ENCODE measurements around the gene MLANA.
"Not testable (repeated sequence)": the region's sequence is repeated elsewhere in the genome, so short reads cannot be mapped to it uniquely, and the experiment has no call there.

Gene MLANA

DNA sequence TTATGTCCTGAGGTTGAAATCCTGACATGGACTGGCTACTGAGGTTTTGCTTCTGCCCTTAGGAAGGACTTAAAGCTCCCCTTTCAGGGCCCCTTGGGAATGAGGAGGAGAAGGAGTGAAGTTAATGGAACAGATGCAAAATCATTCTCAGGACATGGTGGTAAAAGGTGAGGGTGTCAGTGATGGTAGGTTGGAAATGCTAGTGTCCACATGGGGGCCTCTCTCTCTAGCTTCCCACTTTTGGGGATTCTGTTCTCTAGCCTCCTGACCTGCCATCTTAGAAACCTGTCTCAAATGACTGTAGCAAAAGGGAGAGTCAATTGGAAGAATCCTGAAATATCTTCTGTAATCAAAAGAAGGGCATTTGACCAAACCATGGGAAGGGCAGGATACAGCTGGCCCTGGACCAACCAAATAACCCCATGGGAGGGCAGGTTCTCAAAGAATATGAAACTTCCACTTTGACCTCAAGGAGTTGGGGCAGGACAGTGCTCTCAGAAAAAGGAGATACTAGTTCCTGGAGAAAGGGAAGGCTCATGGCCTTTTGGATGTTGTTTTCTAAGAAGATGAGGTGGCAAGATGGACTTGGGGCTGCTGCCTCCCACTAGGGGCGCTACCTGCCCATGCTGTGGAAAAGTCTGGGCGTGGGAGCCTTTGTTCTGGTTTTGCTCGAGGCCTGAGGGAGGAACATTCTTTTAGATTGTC lies 21.2 kb upstream of the MLANA start:
- no peak for DNase-seq

DNA sequence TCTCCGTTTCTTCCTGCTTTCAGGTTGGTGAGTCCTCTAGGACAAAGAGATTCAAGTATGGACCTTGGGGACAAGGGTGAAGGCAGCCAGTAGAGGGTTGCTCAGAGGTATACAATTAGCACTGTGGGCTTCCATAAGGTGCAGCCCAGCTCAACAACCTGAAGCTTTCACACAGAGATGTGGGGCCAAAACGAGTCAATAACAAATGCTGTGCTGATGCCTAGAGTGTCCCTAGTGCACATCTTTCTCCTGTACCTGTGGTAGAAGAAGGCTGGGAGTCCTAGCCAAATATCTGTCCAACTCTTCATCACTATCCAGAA lies 20.7 kb upstream of the MLANA start:
- DNase-seq, result no peak

DNA sequence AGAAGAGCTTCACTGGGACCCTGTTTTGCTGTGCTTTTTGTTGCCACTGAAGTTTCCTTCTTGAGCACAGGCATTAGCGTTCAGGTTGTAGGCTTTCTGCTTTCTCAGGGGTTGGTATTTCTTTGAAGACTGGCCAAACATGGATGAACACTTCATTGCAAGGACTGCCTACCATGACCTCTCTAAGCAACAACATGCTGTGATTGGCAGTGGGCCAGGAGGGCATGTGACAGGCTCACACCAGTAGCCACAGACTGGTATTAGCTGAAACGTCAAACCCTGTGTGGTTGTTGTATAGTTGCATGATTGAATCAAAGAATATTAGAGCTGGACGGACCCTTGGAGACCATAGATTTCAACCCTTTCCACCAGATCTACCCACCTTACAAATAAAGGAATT lies 20.0 kb upstream of the MLANA start:
- peak in 4 of 58 donors; percentile 2 to 75 (median 4) for DNase-seq

DNA sequence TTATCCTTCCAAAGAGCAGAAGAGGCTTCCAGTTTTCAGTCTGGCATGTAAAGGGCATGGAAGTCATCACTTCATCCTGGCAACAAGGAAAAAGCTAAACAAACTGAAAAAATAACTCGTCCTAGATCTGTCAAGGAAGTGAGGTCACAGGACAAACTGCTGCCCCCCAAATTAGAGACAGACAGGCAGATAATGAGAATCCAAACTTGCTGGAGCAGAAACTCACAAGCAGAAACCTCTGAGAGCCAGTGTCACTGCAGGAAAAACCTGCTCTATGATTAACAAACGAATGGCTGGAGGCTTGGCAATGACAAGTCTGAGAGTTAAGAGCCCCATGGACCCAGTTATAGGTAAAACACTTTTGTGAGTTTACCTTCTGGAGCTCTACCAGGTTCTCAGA lies 18.9 kb upstream of the MLANA start:
- no peak for DNase-seq

DNA sequence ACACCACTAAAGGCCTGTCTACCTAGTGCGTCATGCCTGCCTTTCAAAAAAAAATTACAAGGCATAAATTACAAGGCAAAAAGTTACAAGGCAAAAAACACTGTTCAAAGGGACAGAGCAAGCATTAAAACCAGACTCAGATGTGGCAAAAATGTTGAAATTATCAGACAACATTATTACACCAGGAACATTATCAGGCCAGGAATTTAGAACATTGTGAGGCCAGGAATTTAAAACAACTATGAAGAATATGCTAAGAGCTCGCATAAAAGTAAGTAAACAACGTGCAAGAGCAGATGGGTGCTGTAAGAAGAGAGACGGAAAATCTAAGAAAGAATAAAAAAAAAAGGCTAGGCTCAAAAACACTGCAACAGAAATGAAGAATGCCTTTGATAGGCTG lies 18.2 kb upstream of the MLANA start:
- DNase-seq, result no peak

DNA sequence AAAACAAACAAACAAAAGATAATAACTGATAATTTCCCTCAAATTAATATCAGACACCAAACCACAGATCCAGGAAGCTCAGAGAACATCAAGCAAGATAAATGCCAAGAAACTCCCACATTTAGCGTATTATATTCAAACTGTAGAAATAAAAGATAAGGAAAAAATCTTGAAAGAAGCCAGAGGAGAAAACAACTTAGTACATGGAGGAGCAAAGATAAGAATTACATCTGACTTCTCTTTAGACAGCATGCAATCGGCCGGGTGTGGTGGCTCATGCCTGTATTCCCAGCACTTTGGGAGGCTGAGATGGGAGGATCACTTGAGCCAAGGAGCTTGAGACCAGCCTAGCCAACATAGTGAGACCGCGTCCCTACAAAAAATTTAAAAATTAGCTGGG lies 17.2 kb upstream of the MLANA start:
- no peak for DNase-seq

- DNase-seq, result no peak
Observed at GRCh38 chr9:5874048-5874447, 16.6 kb upstream of the MLANA start.

DNA sequence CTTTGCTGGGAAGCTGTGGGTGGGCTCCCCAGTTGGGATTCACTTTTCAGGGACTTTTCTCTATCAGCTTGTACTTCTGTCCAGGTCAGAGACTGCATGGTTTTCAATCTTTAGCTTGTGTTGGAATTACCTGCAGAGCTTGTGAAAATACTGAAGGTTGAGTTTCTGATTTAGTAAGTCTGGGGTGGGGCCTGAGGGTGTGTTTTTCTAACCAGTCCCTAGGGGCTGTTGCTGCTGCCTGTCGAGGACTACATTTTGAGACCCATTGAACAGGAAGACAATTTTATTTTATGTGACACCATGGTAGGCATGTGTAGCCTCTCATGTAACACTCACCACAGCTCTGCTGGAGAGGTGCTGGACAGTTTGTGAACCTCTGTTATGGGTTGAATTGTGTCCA lies 14.7 kb upstream of the MLANA start:
- no peak for DNase-seq

DNA sequence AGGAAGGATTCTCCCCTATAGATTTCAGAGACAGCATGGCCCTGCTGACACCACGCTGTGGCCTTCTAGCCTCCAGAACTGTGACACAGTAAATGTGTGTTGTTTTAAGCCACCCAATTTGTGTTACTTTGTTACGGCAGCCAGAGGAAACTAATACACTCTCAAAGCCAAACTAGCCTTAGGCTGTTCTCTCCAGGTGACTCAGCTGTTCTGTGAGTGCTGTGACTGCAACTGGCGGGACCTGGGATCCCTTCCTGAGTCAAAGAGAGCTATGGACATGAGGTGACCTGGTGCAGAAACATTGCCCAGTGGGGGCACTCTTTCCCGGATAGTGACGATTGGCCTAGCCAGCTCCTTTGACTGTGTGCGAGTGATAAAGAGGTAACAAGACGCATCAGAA lies 14.0 kb upstream of the MLANA start:
- DNase-seq, result no peak

DNA sequence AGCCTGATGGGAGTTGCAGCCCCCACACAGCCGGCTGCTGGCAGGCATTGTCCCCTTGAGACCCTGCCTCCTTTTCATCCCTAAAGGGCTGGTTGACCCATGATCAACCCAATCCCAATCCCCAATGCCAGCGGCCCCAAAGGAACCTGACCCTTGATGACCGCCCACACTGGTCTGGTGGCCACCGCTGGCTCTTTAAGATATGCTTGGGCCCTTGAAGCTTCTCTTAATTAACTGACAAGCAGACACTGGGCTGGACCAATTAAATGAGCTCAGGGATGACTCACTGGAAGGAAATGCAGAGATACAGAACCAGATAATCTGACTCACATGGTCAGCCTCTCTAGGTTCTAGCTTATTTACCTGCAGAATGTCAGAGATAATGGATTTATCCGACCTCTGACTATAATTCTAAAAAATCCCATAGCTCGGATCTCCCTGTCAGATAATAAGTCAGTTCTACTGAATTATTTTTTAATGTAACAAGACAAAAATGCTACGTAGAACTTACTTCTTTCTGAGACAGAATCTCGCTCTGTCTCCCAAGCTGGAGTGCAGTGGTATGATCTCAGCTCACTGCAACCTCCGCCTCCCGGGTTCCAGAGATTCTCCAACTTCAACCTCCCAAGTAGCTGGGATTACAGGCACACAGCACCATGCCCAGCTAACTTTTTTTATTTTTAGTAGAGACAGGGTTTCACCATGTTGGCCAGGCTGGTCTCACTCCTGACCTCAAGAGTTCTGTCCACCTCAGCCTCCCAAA lies 11.1 kb upstream of the MLANA start:
- DNase-seq, result no peak

- DNase-seq, result not testable (repeated sequence)
Observed at GRCh38 chr9:5882244-5883012, 8.3 kb upstream of the MLANA start.

DNA sequence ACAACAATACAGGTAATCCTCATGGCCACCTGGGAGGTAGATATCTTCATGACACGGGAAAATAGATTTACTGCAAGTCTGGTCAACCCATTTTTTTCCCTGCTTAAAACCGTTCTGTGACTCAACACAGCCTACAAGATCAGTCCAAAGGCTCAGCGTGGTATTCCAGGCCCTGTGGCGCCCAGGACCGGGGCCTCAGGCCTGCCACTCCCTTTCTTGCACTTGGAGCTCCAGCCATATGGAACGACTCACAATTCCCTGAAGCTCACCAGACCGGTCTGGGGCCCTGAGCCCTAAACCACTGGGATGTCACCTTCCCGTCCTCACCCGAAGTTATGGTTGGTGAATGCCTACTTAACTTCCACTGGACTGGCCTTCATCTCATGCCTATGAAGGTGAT lies 6.5 kb upstream of the MLANA start:
- no peak for DNase-seq

DNA sequence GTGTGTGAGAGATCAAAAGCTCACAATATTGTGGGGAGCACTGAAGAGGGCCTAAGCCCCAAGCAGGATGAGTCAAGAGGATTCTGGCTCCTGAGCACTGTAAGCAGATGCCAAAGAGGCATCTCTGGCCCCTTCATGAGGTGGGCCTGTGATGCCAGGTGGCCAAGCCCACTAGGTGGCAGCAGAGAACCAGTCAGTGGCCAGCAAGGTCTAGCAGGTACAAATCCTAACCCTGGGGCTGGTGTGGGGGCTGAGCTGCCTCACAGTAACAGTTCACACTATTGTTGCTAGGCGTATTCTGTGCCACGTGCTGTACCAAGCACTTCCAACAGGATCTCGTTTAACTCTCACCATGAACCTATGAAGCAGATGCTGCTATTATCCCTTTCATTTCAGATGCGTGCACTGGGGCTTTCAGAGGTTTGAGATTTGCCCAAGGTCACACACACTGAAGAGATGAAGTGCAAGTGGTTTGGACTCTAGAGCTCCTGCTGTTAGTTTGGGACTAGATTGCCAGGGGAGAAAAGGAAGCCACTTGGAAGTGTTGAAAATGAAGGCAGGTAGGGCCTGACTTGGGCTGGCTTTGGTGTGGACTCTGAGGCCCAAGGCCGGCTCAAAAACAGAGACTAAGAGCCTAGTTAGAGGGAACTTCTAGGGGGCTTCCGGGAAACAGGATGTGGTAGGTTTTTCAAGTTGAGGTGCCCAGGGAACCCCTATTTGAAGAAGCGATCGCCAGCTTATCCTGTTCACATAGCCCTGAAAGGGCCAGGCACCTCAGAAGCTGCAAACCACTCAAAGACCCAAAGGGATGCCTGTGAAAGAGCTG lies 4.4 kb upstream of the MLANA start:
- peak in 53 of 58 donors; percentile 3 to 80 (median 41) for DNase-seq

DNA sequence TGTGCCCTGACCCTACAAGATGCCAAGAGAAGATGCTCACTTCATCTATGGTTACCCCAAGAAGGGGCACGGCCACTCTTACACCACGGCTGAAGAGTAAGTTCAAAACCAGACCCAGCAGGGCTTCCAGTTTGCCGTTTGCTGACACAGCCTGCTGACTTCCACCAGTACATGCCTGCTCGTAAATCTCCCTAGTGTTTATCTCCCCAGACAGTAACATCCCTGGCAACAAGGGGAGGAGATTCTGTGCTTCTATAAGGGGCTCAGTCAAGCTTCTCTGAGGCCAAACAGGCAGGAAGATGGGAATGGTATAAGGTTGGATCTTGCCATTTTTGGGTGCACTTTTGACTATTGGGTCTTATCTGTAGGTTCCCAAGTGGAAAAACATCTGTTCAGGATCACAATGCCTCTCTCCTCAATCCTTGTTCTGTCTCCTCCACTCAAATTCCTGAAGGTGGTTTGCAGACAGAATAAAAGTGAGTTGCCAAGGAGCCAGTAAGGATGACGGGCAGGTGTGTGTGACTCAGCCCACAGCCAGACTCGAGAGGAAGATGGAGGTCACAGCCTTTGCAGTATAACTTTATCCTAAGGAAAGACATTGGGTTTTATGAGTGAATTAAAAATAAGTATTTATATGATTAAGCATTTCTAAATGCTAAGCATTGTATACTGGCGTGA lies 1.9 kb downstream of the MLANA start:
- DNase-seq, result no peak

DNA sequence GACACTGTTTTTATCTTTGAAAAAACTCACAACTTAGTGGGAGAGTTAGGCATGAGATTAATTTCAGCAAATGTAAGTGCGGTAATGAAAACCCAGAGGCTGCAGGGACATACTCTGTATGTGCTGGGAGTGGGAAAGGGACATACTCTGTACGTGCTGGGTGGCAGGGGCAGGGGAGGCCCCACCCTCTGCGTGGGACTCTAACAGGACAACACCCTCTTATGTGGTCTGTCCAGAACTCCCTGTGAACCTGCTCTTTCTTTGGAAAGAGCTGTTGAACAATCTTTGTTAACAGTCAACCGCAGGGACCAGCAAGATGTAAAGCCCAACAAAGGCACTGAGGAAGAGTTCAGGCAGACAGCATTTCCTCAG lies 2.4 kb downstream of the MLANA start:
- DNase-seq, result no peak

DNA sequence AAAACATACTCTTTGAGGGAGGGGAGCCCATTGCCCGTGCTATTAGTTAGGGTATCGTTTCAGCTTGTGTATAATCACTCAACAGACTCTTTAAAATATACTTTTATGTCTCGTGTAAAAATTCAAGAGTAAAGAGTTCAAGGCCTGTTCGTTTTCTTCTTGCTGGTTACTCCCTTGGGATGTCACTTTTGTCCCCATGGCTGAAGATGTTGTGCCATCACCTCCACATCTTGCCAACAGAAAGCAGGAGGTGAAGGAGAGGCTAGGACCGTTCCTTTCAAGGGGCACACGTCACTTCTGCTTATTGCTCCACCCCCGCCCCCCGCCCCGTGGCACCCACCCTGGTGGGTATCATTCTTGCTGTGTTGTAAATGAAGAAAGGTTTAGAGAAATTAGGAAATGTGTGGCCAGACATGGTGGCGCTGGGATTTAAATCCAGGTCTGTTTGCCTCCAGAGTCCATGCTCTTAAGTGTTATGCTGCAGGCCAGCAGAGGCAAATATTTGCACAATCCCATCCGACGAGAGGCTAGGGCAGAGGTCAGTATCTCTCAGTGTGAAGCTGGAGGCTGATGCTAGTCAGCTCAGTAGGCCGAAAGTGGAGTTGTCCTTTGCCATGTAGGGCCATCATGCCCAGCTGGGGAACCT lies 3.0 kb downstream of the MLANA start:
- no peak for DNase-seq

GRCh38 chr9:5894237-5894959 lies 3.7 kb downstream of the MLANA start:
- no peak for DNase-seq

GRCh38 chr9:5895782-5896181 lies 5.1 kb downstream of the MLANA start:
- DNase-seq, result peak in 16 of 58 donors; percentile 3 to 63 (median 19)

- no peak for DNase-seq
Observed at GRCh38 chr9:5896863-5897262, 6.2 kb downstream of the MLANA start.

DNA sequence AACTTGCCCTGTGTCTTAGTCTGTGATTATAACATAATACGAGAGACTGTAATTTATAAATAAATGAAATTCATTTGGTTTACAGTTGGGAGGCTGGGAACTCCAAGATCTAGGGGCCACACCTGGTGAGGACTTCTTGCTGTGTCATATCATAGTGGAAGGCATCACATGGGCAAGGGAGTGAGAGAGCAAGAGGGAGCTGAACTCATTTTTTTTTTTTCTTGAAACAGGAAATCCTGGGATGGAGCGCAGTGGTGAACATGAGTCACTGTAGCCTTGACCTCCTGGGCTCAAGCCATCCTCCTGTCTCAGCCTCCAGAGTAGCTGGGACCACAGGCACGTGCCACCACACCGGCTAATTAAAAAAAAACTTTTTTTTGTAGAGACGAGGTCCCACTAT lies 7.2 kb downstream of the MLANA start:
- no peak for DNase-seq

Data from anterior cingulate cortex (tissue), 58 donors.